ENCODE results near the gene S100P.

GRCh38 chr4:6672131-6672530, 21.5 kb upstream of the S100P start:
- no peak for TF ChIP-seq POLR2A (IDR thresholded peaks at IDR 0.05; ENCODE audit: low read length)
- no peak for TF ChIP-seq GATA1 (IDR thresholded peaks at IDR 0.05; ENCODE audit: low read depth, low read length)
